Measurements from ENCODE around the gene PAPOLB. TPM values are rescaled to one million over a fixed set of nuclear protein-coding genes. Genes with fewer than 3 reads are reported as not detected.
A peak's percentile ranks its signal among the peaks of the same experiment; 100 is the strongest.

PAPOLB gene
- total RNA-seq, 1 experiment from 2014 or later, result not detected

- no peak for DNase-seq
- Histone ChIP-seq H3K27me3 (no peaks in the 10 kb centered on the region), H3K36me3 (no peaks in the 10 kb centered on the region), H3K4me3 (no peak overlapping the region), H3K9me3 (no peaks in the 10 kb centered on the region)
Measured at GRCh38 chr7:4835398-4836205, 26.2 kb downstream of the PAPOLB start.

GRCh38 chr7:4834601-4835397 lies 27.0 kb downstream of the PAPOLB start:
- DNase-seq, result no peak
- no peaks in the 10 kb centered on the region for H3K9me3 ChIP-seq

GRCh38 chr7:4833691-4834600 lies 27.9 kb downstream of the PAPOLB start:
- no peak overlapping the region for H3K4me3 ChIP-seq
- no peak for DNase-seq
- H3K36me3 ChIP-seq, result no peaks in the 10 kb centered on the region
- H3K9me3 ChIP-seq, result no peaks in the 10 kb centered on the region
- H3K27me3 ChIP-seq, result no peaks in the 10 kb centered on the region

More at GRCh38 chr7:4834601-4835397, 27.0 kb downstream of the PAPOLB start:
- no peaks in the 10 kb centered on the region for H3K36me3 ChIP-seq
- H3K27me3 ChIP-seq, result no peaks in the 10 kb centered on the region
- H3K4me3 ChIP-seq, result no peak overlapping the region

- no peaks in the 10 kb centered on the region for H3K36me3 ChIP-seq
- no peaks in the 10 kb centered on the region for H3K9me3 ChIP-seq
- DNase-seq, result no peak
- H3K27me3 ChIP-seq, result no peaks in the 10 kb centered on the region
- no peak overlapping the region for H3K4me3 ChIP-seq
Measured at GRCh38 chr7:4833176-4833575, 28.7 kb downstream of the PAPOLB start.

- Histone ChIP-seq H3K9me3 (no peaks in the 10 kb centered on the region), H3K36me3 (no peaks in the 10 kb centered on the region)
- no peak for DNase-seq
Measured at GRCh38 chr7:4832711-4833110, 29.1 kb downstream of the PAPOLB start.

GRCh38 chr7:4831723-4832495 lies 29.9 kb downstream of the PAPOLB start:
- Histone ChIP-seq H3K9me3 (no peaks in the 10 kb centered on the region), H3K27me3 (no peaks in the 10 kb centered on the region), H3K36me3 (no peaks in the 10 kb centered on the region), H3K4me3 (no peak overlapping the region)
- no peak for DNase-seq

More at GRCh38 chr7:4832711-4833110, 29.1 kb downstream of the PAPOLB start:
- Histone ChIP-seq H3K4me3 (no peak overlapping the region), H3K27me3 (no peaks in the 10 kb centered on the region)

GRCh38 chr7:4830176-4830575 lies 31.7 kb downstream of the PAPOLB start:
- H3K4me3 ChIP-seq, result no peak overlapping the region
- peak; percentile 25 for DNase-seq
- H3K27me3 ChIP-seq, result no peaks in the 10 kb centered on the region
- no peaks in the 10 kb centered on the region for H3K9me3 ChIP-seq
- no peaks in the 10 kb centered on the region for H3K36me3 ChIP-seq

- Histone ChIP-seq H3K27me3 (no peaks in the 10 kb centered on the region), H3K9me3 (no peaks in the 10 kb centered on the region), H3K4me3 (no peak overlapping the region), H3K36me3 (no peaks in the 10 kb centered on the region)
- DNase-seq, result no peak
Measured at GRCh38 chr7:4828720-4829383, 33.0 kb downstream of the PAPOLB start.

GRCh38 chr7:4825081-4825480 lies 36.7 kb downstream of the PAPOLB start:
- Histone ChIP-seq H3K9me3 (no peaks in the 10 kb centered on the region), H3K4me3 (no peak overlapping the region), H3K27me3 (no peaks in the 10 kb centered on the region), H3K36me3 (no peaks in the 10 kb centered on the region)
- DNase-seq, result no peak

- no peaks in the 10 kb centered on the region for H3K36me3 ChIP-seq
- no peaks in the 10 kb centered on the region for H3K27me3 ChIP-seq
- H3K9me3 ChIP-seq, result no peaks in the 10 kb centered on the region
- no peak for DNase-seq
- no peak overlapping the region for H3K4me3 ChIP-seq
Measured at GRCh38 chr7:4824120-4824775, 37.6 kb downstream of the PAPOLB start.

GRCh38 chr7:4823441-4824119 lies 38.2 kb downstream of the PAPOLB start:
- Histone ChIP-seq H3K4me3 (no peak overlapping the region), H3K9me3 (no peaks in the 10 kb centered on the region), H3K27me3 (no peaks in the 10 kb centered on the region), H3K36me3 (no peaks in the 10 kb centered on the region)
- no peak for DNase-seq

- no peak overlapping the region for H3K4me3 ChIP-seq
- no peaks in the 10 kb centered on the region for H3K9me3 ChIP-seq
- no peaks in the 10 kb centered on the region for H3K27me3 ChIP-seq
- no peaks in the 10 kb centered on the region for H3K36me3 ChIP-seq
- no peak for DNase-seq
Measured at GRCh38 chr7:4822677-4823076, 39.2 kb downstream of the PAPOLB start.

GRCh38 chr7:4820967-4821471 lies 40.8 kb downstream of the PAPOLB start:
- Histone ChIP-seq H3K4me3 (no peak overlapping the region), H3K36me3 (no peaks in the 10 kb centered on the region), H3K27me3 (no peaks in the 10 kb centered on the region), H3K9me3 (no peaks in the 10 kb centered on the region)
- DNase-seq, result no peak

GRCh38 chr7:4820405-4820966 lies 41.3 kb downstream of the PAPOLB start:
- H3K4me3 ChIP-seq, result no peak overlapping the region
- H3K27me3 ChIP-seq, result no peaks in the 10 kb centered on the region
- H3K36me3 ChIP-seq, result no peaks in the 10 kb centered on the region
- H3K9me3 ChIP-seq, result no peaks in the 10 kb centered on the region
- DNase-seq, result no peak
